Mucosa of stomach (tissue), 1 donor: ENCODE data around the gene IMMP2L.

Experiments used
- H3K27me3 ChIP-seq: one replicate; pipeline ENCODE4 v1.7.0; 2013; ENCODE audit warnings: mild to moderate bottlenecking, low read length; ENCODE audit not compliant: control insufficient read depth, insufficient read depth
- H3K36me3 ChIP-seq: one replicate; pipeline ENCODE4 v1.7.0; 2013; ENCODE audit warnings: low read length; ENCODE audit not compliant: control insufficient read depth, insufficient read depth
- H3K4me1 ChIP-seq: one replicate; pipeline ENCODE4 v1.7.0; 2013; ENCODE audit warnings: mild to moderate bottlenecking, low read length; ENCODE audit not compliant: control insufficient read depth, insufficient read depth
- H3K4me3 ChIP-seq: one replicate; pipeline ENCODE4 v1.7.0; 2013; ENCODE audit warnings: low read length
- H3K9ac ChIP-seq: one replicate; pipeline ENCODE4 v1.7.0; 2013; ENCODE audit warnings: mild to moderate bottlenecking, low read length, moderate library complexity
- H3K9me3 ChIP-seq: one replicate; pipeline ENCODE4 v1.7.0; 2013; ENCODE audit warnings: mild to moderate bottlenecking, low read length, moderate library complexity; ENCODE audit not compliant: control insufficient read depth
- donor health status: Pancreatic carcinoma.

IMMP2L gene

GRCh38 chr7:110983822-110984456, 578.4 kb downstream of the IMMP2L start:
- H3K4me1 ChIP-seq: no peaks in the 10 kb centered on the region
- no peaks in the 10 kb centered on the region for H3K9me3 ChIP-seq
- H3K4me3 ChIP-seq: no peak overlapping the region
- no peaks in the 10 kb centered on the region for H3K27me3 ChIP-seq
- H3K36me3 ChIP-seq: no peaks in the 10 kb centered on the region
- H3K9ac ChIP-seq: no peak overlapping the region

- no peaks in the 10 kb centered on the region for H3K9me3 ChIP-seq
- no peaks in the 10 kb centered on the region for H3K4me1 ChIP-seq
- H3K9ac ChIP-seq: no peak overlapping the region
- H3K4me3 ChIP-seq: no peak overlapping the region
- H3K27me3 ChIP-seq: no peaks in the 10 kb centered on the region
- no peaks in the 10 kb centered on the region for H3K36me3 ChIP-seq
These were observed 585.1 kb downstream of the IMMP2L start for GRCh38 chr7:110977127-110977737.

DNA sequence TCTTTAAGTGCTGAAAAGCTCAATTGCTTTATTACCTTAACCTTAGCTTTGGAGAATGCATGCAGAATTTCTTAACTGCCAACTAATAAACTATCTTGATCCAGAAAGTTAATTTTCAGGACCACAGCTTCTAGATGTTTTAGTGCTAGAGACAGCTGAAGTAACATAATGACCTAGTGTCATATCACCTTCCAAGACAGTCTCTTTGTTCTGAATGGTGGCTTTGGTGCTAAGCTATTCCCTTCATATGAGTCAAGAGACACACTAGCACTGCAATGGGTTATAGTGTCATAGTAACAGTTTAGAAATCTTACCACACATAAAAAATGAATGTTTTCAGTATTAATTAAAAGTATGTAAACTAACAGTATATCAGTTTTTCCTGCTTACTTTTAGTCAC, 586.8 kb downstream of the IMMP2L start:
- Histone ChIP-seq H3K4me1 (no peaks in the 10 kb centered on the region), H3K9ac (no peak overlapping the region), H3K9me3 (no peaks in the 10 kb centered on the region), H3K36me3 (no peaks in the 10 kb centered on the region), H3K4me3 (no peak overlapping the region), H3K27me3 (no peaks in the 10 kb centered on the region)

DNA sequence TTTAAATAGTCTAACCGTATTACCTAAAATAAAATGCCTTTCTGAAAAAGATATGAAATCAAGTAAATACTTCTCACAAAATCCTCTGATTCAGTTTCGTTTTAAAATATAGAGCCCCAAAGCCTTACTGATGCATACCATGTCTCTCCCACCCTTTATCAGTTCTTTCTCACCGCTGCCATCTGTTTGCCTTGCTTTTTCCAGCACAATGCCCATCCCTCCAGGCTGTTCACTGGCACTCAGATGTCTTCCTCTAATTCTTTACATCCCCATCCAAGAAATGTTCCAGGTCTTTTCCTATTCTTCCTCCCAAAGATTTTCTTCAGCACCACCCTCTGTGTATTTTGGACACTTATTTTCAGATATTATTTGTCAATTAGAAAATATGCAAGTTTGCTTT, 587.9 kb downstream of the IMMP2L start:
- no peaks in the 10 kb centered on the region for H3K27me3 ChIP-seq
- H3K9ac ChIP-seq: no peak overlapping the region
- H3K9me3 ChIP-seq: no peaks in the 10 kb centered on the region
- H3K4me1 ChIP-seq: no peaks in the 10 kb centered on the region
- no peak overlapping the region for H3K4me3 ChIP-seq
- no peaks in the 10 kb centered on the region for H3K36me3 ChIP-seq

GRCh38 chr7:110973196-110973990, 588.9 kb downstream of the IMMP2L start:
- H3K9ac ChIP-seq: no peak overlapping the region
- no peaks in the 10 kb centered on the region for H3K27me3 ChIP-seq
- H3K4me1 ChIP-seq: no peaks in the 10 kb centered on the region
- H3K4me3 ChIP-seq: no peak overlapping the region
- H3K36me3 ChIP-seq: no peaks in the 10 kb centered on the region
- no peaks in the 10 kb centered on the region for H3K9me3 ChIP-seq

- Histone ChIP-seq H3K4me1 (peaks cover 6% of the 10 kb centered on the region), H3K27me3 (no peaks in the 10 kb centered on the region), H3K36me3 (no peaks in the 10 kb centered on the region), H3K9me3 (no peaks in the 10 kb centered on the region), H3K9ac (no peak overlapping the region), H3K4me3 (no peak overlapping the region)
These were observed 597.5 kb downstream of the IMMP2L start for GRCh38 chr7:110964775-110965174.

- Histone ChIP-seq H3K4me3 (no peak overlapping the region), H3K9ac (no peak overlapping the region), H3K27me3 (no peaks in the 10 kb centered on the region), H3K36me3 (no peaks in the 10 kb centered on the region), H3K9me3 (no peaks in the 10 kb centered on the region), H3K4me1 (peaks cover 6% of the 10 kb centered on the region)
These were observed 599.5 kb downstream of the IMMP2L start for GRCh38 chr7:110962826-110963225.

GRCh38 chr7:110962374-110962773, 599.9 kb downstream of the IMMP2L start:
- Histone ChIP-seq H3K4me3 (no peak overlapping the region), H3K4me1 (peaks cover 6% of the 10 kb centered on the region), H3K9ac (no peak overlapping the region), H3K9me3 (no peaks in the 10 kb centered on the region), H3K36me3 (no peaks in the 10 kb centered on the region), H3K27me3 (no peaks in the 10 kb centered on the region)

DNA sequence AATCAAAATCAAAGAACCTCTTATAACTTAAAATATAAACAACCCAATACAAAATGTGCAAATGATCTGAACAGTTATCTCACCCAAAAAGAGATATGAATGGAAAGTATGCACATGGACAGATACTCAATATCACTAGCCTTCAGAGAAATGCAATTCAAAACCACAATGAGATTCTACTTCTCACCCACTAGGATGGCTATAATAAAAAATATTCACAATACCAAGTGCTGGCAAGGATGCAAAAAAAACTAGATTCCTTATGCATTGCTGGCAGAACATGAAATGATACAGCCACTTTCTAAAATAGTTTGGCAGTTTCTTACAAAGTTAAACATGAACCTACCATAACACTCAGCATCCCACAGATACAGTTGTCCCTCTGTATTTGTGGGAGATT, 601.5 kb downstream of the IMMP2L start:
- no peaks in the 10 kb centered on the region for H3K27me3 ChIP-seq
- no peak overlapping the region for H3K9ac ChIP-seq
- no peak overlapping the region for H3K4me3 ChIP-seq
- no peaks in the 10 kb centered on the region for H3K36me3 ChIP-seq
- peaks cover 6% of the 10 kb centered on the region for H3K4me1 ChIP-seq
- H3K9me3 ChIP-seq: no peaks in the 10 kb centered on the region

DNA sequence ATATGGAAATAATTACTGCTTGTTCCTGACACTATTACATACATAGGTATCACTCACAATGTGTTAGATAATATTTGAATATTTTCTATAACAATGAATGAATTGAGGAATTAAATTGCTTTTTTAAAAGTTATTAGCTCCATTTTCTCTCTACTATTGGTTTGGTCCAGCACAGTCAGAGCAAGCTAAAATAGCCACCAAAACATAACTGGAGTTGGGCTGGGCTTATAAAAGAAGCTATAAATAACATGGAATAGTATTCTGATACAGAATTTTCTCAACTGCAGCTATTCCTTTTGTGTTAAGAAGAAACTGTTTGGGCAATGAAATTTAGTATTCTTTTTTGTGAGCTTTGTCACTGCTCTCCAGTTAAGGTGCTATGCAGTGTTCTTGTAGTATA, 614.0 kb downstream of the IMMP2L start:
- Histone ChIP-seq H3K9me3 (no peaks in the 10 kb centered on the region), H3K9ac (no peak overlapping the region), H3K4me3 (no peak overlapping the region), H3K27me3 (no peaks in the 10 kb centered on the region), H3K36me3 (no peaks in the 10 kb centered on the region), H3K4me1 (no peaks in the 10 kb centered on the region)

- Histone ChIP-seq H3K9me3 (no peaks in the 10 kb centered on the region), H3K27me3 (no peaks in the 10 kb centered on the region), H3K4me3 (no peak overlapping the region), H3K9ac (no peak overlapping the region), H3K4me1 (no peaks in the 10 kb centered on the region), H3K36me3 (no peaks in the 10 kb centered on the region)
These were observed 614.9 kb downstream of the IMMP2L start for GRCh38 chr7:110947408-110947807.

GRCh38 chr7:110944966-110945644, 617.2 kb downstream of the IMMP2L start:
- Histone ChIP-seq H3K27me3 (no peaks in the 10 kb centered on the region), H3K36me3 (no peaks in the 10 kb centered on the region), H3K9ac (no peak overlapping the region), H3K4me1 (no peaks in the 10 kb centered on the region), H3K4me3 (no peak overlapping the region), H3K9me3 (no peaks in the 10 kb centered on the region)
